NCI-H2107 (cell line): Measurements from ENCODE around the gene ADGRD2.

Experiments
- DNase-seq: peaks from one replicate; lab custom pipeline; 2025; lab: John Stamatoyannopoulos, UW

Gene ADGRD2

GRCh38 chr9:124498499-124499146 lies 48.4 kb downstream of the ADGRD2 start:
- no peak for DNase-seq

- DNase-seq: no peak
Observed at GRCh38 chr9:124499216-124499615, 49.0 kb downstream of the ADGRD2 start.

- DNase-seq: no peak
Observed at GRCh38 chr9:124500028-124500795, 50.0 kb downstream of the ADGRD2 start.

- no peak for DNase-seq
Observed at GRCh38 chr9:124500796-124501611, 50.8 kb downstream of the ADGRD2 start.

GRCh38 chr9:124501771-124502320 lies 51.6 kb downstream of the ADGRD2 start:
- DNase-seq: no peak

GRCh38 chr9:124502711-124503702 lies 52.8 kb downstream of the ADGRD2 start:
- DNase-seq: no peak

- no peak for DNase-seq
Observed at GRCh38 chr9:124503713-124504529, 53.7 kb downstream of the ADGRD2 start.

GRCh38 chr9:124504530-124505005 lies 54.3 kb downstream of the ADGRD2 start:
- DNase-seq: no peak

GRCh38 chr9:124505006-124505900 lies 55.0 kb downstream of the ADGRD2 start:
- no peak for DNase-seq

GRCh38 chr9:124505901-124506346 lies 55.7 kb downstream of the ADGRD2 start:
- DNase-seq: no peak

GRCh38 chr9:124506433-124506832 lies 56.2 kb downstream of the ADGRD2 start:
- no peak for DNase-seq

GRCh38 chr9:124506931-124507879 lies 57.0 kb downstream of the ADGRD2 start, which contains the start of gene NR5A1:
Gene NR5A1, minus strand, starts transcription at chr9:124507399. Its CDS starts 4,004 bp downstream, at chr9:124503395.
- no peak for DNase-seq

- no peak for DNase-seq
Observed at GRCh38 chr9:124507880-124508423, 57.7 kb downstream of the ADGRD2 start.

- no peak for DNase-seq
Observed at GRCh38 chr9:124510650-124511425, 60.6 kb downstream of the ADGRD2 start.

GRCh38 chr9:124511426-124511840 lies 61.2 kb downstream of the ADGRD2 start:
- DNase-seq: no peak
